Suprapubic skin (tissue), 4 donors: ENCODE data around the gene ARHGAP23. TPM values are rescaled to one million over a fixed set of nuclear protein-coding genes. Genes with fewer than 3 reads are reported as not detected.

Experiments
- DNase-seq, 2 donors: peaks; one replicate each; pipeline ENCODE4 v3.0.0-alpha.2; 2019; ENCODE audit warnings: low spot score in 2 of 2
- H3K27ac ChIP-seq: fragments of 200-600 bp; sonication (generic); one replicate; pipeline ENCODE4 v1.5.1; 2019
- H3K27me3 ChIP-seq: fragments of 200-600 bp; sonication (generic); one replicate; pipeline ENCODE4 v1.5.1; 2019
- H3K36me3 ChIP-seq: fragments of 200-600 bp; sonication (generic); one replicate; pipeline ENCODE4 v1.5.1; 2019
- H3K4me1 ChIP-seq: fragments of 200-600 bp; sonication (generic); one replicate; pipeline ENCODE4 v1.5.1; 2019
- H3K4me3 ChIP-seq: fragments of 200-600 bp; sonication (generic); one replicate; pipeline ENCODE4 v1.5.1; 2019; ENCODE audit warnings: mild to moderate bottlenecking
- H3K9me3 ChIP-seq: fragments of 200-600 bp; sonication (generic); one replicate; pipeline ENCODE4 v1.5.1; 2019
- CTCF ChIP-seq, 2 donors: fragments of 200-600 bp in 1 of 2; fragments of 450-650 bp in 1 of 2; sonication (generic) in 1 of 2; IDR thresholded peaks; one replicate each; pipeline ENCODE4 v1.5.1; 2016 to 2019; ENCODE audit warnings: antibody characterized with exemption in 2 of 2, mild to moderate bottlenecking in 1 of 2, moderate library complexity in 1 of 2
- EP300 ChIP-seq: sonication (generic); formaldehyde crosslinking; IDR thresholded peaks from one replicate; pipeline ENCODE4 v1.6.1; 2017; ENCODE audit warnings: antibody characterized with exemption
- POLR2A ChIP-seq, 2 donors: fragments of 450-650 bp; IDR thresholded peaks; one replicate each; pipeline ENCODE4 v1.6.1; 2017; ENCODE audit warnings: antibody characterized with exemption in 2 of 2, mild to moderate bottlenecking in 2 of 2, moderate library complexity in 2 of 2
- POLR2AphosphoS5 ChIP-seq, 3 donors: sonication (generic); formaldehyde crosslinking; IDR thresholded peaks; one replicate each; pipeline ENCODE4 v1.6.1; 2017; ENCODE audit warnings: antibody characterized with exemption in 3 of 3
- WGBS: methylation state at CpG from one replicate; pipeline ENCODE4 v1.1.5; 2018; 5-methylcytosine and 5-hydroxymethylcytosine counted together
- total RNA-seq, 4 donors: library from RNA; depleted of rRNA; stranded (reverse); fragments of >200 nt; gene quantifications; one replicate each; pipeline ENCODE4 v1.1.0, GENCODE V29; 2016

The ARHGAP23 gene
- total RNA-seq, 4 donors from 2014 or later, result 94.8 to 149 (median 121) TPM

GRCh38 chr17:38456031-38456815 lies 28.0 kb downstream of the ARHGAP23 start:
- no peaks in the 10 kb centered on the region for H3K9me3 ChIP-seq
- no peaks in the 10 kb centered on the region for H3K27me3 ChIP-seq
- H3K4me1 ChIP-seq, result peaks cover 63% of the 10 kb centered on the region
- H3K36me3 ChIP-seq, result peaks cover 34% of the 10 kb centered on the region
- WGBS, result 61% methylated on average over 9 of the region's 9 CpGs
- no peak overlapping the region for H3K4me3 ChIP-seq
- DNase-seq, result no peak
- no peak overlapping the region for H3K27ac ChIP-seq
- no peak for TF ChIP-seq POLR2A (IDR thresholded peaks at IDR 0.05)

GRCh38 chr17:38457577-38458371 lies 29.5 kb downstream of the ARHGAP23 start:
- peaks cover 34% of the 10 kb centered on the region for H3K36me3 ChIP-seq
- H3K27me3 ChIP-seq, result no peaks in the 10 kb centered on the region

GRCh38 chr17:38458521-38458920 lies 30.3 kb downstream of the ARHGAP23 start:
- Histone ChIP-seq H3K36me3 (peaks cover 37% of the 10 kb centered on the region), H3K4me1 (peaks cover 52% of the 10 kb centered on the region), H3K27ac (no peak overlapping the region), H3K9me3 (no peaks in the 10 kb centered on the region), H3K27me3 (no peaks in the 10 kb centered on the region), H3K4me3 (no peak overlapping the region)
- 94% methylated on average over 4 of the region's 6 CpGs for WGBS
- TF ChIP-seq CTCF (IDR thresholded peaks at IDR 0.05) (no peak), EP300 (no peak), POLR2A (IDR thresholded peaks at IDR 0.05) (no peak), POLR2AphosphoS5 (IDR thresholded peaks at IDR 0.05) (no peak)
- no peak for DNase-seq

More at GRCh38 chr17:38457577-38458371, 29.5 kb downstream of the ARHGAP23 start:
- DNase-seq, result no peak
- Histone ChIP-seq H3K9me3 (no peaks in the 10 kb centered on the region), H3K4me1 (peaks cover 52% of the 10 kb centered on the region), H3K4me3 (no peak overlapping the region), H3K27ac (no peak overlapping the region)
- 86% methylated on average over 17 of the region's 18 CpGs for WGBS
- TF ChIP-seq EP300, result no peak
- TF ChIP-seq CTCF (IDR thresholded peaks at IDR 0.05), result no peak
- TF ChIP-seq POLR2A (IDR thresholded peaks at IDR 0.05), result no peak
- TF ChIP-seq POLR2AphosphoS5 (IDR thresholded peaks at IDR 0.05), result no peak

- H3K36me3 ChIP-seq, result peaks cover 37% of the 10 kb centered on the region
- H3K27ac ChIP-seq, result no peak overlapping the region
- WGBS, result 50% methylated on average over 2 of the region's 6 CpGs
- no peak for DNase-seq
- TF ChIP-seq POLR2A (IDR thresholded peaks at IDR 0.05) (no peak), EP300 (no peak), CTCF (IDR thresholded peaks at IDR 0.05) (no peak), POLR2AphosphoS5 (IDR thresholded peaks at IDR 0.05) (no peak)
- no peaks in the 10 kb centered on the region for H3K27me3 ChIP-seq
- H3K4me1 ChIP-seq, result peaks cover 56% of the 10 kb centered on the region
- H3K9me3 ChIP-seq, result no peaks in the 10 kb centered on the region
- H3K4me3 ChIP-seq, result no peak overlapping the region
Measured at GRCh38 chr17:38459567-38459966, 31.3 kb downstream of the ARHGAP23 start.

GRCh38 chr17:38460082-38460715 lies 31.9 kb downstream of the ARHGAP23 start:
- Histone ChIP-seq H3K4me3 (no peak overlapping the region), H3K36me3 (peaks cover 37% of the 10 kb centered on the region), H3K9me3 (no peaks in the 10 kb centered on the region), H3K27me3 (no peaks in the 10 kb centered on the region), H3K4me1 (peaks cover 55% of the 10 kb centered on the region), H3K27ac (no peak overlapping the region)
- DNase-seq, result no peak
- no peak for TF ChIP-seq POLR2A (IDR thresholded peaks at IDR 0.05)
- TF ChIP-seq CTCF (IDR thresholded peaks at IDR 0.05), result no peak
- no peak for TF ChIP-seq POLR2AphosphoS5 (IDR thresholded peaks at IDR 0.05)
- no peak for TF ChIP-seq EP300
- WGBS, result 81% methylated on average over 10 of the region's 12 CpGs
